Measurements from ENCODE around the gene LMO2.

Gene LMO2

GRCh38 chr11:33867561-33867960 is 24.3 kb downstream of the LMO2 start:
- Histone ChIP-seq H3F3A (ENCODE audit: insufficient read depth, low read length) (no peaks in the 10 kb centered on the region), H3K9ac (ENCODE audit: low read length) (no peak overlapping the region), H3K36me3 (replicated peaks; ENCODE audit: insufficient read depth, low read length) (no peaks in the 10 kb centered on the region), H2AFZ (ENCODE audit: low read length) (no peak overlapping the region), H3K9me3 (replicated peaks; ENCODE audit: insufficient read depth, low read length) (no peaks in the 10 kb centered on the region), H3K4me3 (ENCODE audit: low read length) (no peak overlapping the region), H3K79me2 (ENCODE audit: low read length) (no peaks in the 10 kb centered on the region), H3K4me1 (ENCODE audit: low read length) (no peaks in the 10 kb centered on the region), H3K27ac (ENCODE audit: low read length) (no peak overlapping the region), H3K9me2 (replicated peaks; ENCODE audit: insufficient read depth, low read length) (no peaks in the 10 kb centered on the region), H4K20me1 (ENCODE audit: insufficient read depth, low read length) (no peaks in the 10 kb centered on the region), H3K27me3 (replicated peaks; ENCODE audit: insufficient read depth, low read length) (peaks cover 75% of the 10 kb centered on the region), H3K4me2 (ENCODE audit: low read depth, low read length) (no peak overlapping the region)
- TF ChIP-seq EZH2 (optimal IDR thresholded peaks at IDR 0.05; ENCODE audit: low read depth, low read length) (no peak), EZH2phosphoT487 (IDR thresholded peaks at IDR 0.05; ENCODE audit: low read length) (no peak), CTCF (IDR thresholded peaks at IDR 0.05; ENCODE audit: low read length) (no peak)
- DNase-seq, result no peak

- peaks cover 81% of the 10 kb centered on the region for H3K27me3 ChIP-seq (replicated peaks; ENCODE audit: insufficient read depth, low read length)
These were observed 24.9 kb downstream of the LMO2 start for GRCh38 chr11:33866936-33867335.

GRCh38 chr11:33864479-33864878 is 27.4 kb downstream of the LMO2 start:
- TF ChIP-seq CTCF (IDR thresholded peaks at IDR 0.05; ENCODE audit: low read length) (no peak), EZH2 (optimal IDR thresholded peaks at IDR 0.05; ENCODE audit: low read depth, low read length) (no peak), EZH2phosphoT487 (IDR thresholded peaks at IDR 0.05; ENCODE audit: low read length) (no peak)

More at GRCh38 chr11:33866936-33867335, 24.9 kb downstream of the LMO2 start:
- Histone ChIP-seq H3K9me3 (replicated peaks; ENCODE audit: insufficient read depth, low read length) (no peaks in the 10 kb centered on the region), H3F3A (ENCODE audit: insufficient read depth, low read length) (no peaks in the 10 kb centered on the region), H4K20me1 (ENCODE audit: insufficient read depth, low read length) (no peaks in the 10 kb centered on the region), H3K36me3 (replicated peaks; ENCODE audit: insufficient read depth, low read length) (no peaks in the 10 kb centered on the region), H3K4me1 (ENCODE audit: low read length) (no peaks in the 10 kb centered on the region), H3K9ac (ENCODE audit: low read length) (no peak overlapping the region), H3K4me3 (ENCODE audit: low read length) (no peak overlapping the region), H2AFZ (ENCODE audit: low read length) (no peak overlapping the region), H3K4me2 (ENCODE audit: low read depth, low read length) (no peak overlapping the region), H3K9me2 (replicated peaks; ENCODE audit: insufficient read depth, low read length) (no peaks in the 10 kb centered on the region), H3K79me2 (ENCODE audit: low read length) (no peaks in the 10 kb centered on the region), H3K27ac (ENCODE audit: low read length) (no peak overlapping the region)
- DNase-seq, result no peak
- no peak for TF ChIP-seq EZH2phosphoT487 (IDR thresholded peaks at IDR 0.05; ENCODE audit: low read length)
- TF ChIP-seq EZH2 (optimal IDR thresholded peaks at IDR 0.05; ENCODE audit: low read depth, low read length), result no peak

GRCh38 chr11:33863418-33864172 is 28.3 kb downstream of the LMO2 start:
- Histone ChIP-seq H3K9me3 (replicated peaks; ENCODE audit: insufficient read depth, low read length) (no peaks in the 10 kb centered on the region), H3K27ac (ENCODE audit: low read length) (no peak overlapping the region), H3K4me2 (ENCODE audit: low read depth, low read length) (no peak overlapping the region), H3K36me3 (replicated peaks; ENCODE audit: insufficient read depth, low read length) (no peaks in the 10 kb centered on the region), H2AFZ (ENCODE audit: low read length) (no peak overlapping the region), H3K4me3 (ENCODE audit: low read length) (no peak overlapping the region), H3K4me1 (ENCODE audit: low read length) (no peaks in the 10 kb centered on the region), H3K79me2 (ENCODE audit: low read length) (no peaks in the 10 kb centered on the region), H3K9me2 (replicated peaks; ENCODE audit: insufficient read depth, low read length) (no peaks in the 10 kb centered on the region), H3F3A (ENCODE audit: insufficient read depth, low read length) (no peaks in the 10 kb centered on the region), H4K20me1 (ENCODE audit: insufficient read depth, low read length) (no peaks in the 10 kb centered on the region), H3K27me3 (replicated peaks; ENCODE audit: insufficient read depth, low read length) (peaks cover 81% of the 10 kb centered on the region), H3K9ac (ENCODE audit: low read length) (no peak overlapping the region)
- no peak for DNase-seq
- TF ChIP-seq EZH2phosphoT487 (IDR thresholded peaks at IDR 0.05; ENCODE audit: low read length) (no peak), CTCF (IDR thresholded peaks at IDR 0.05; ENCODE audit: low read length) (no peak), EZH2 (optimal IDR thresholded peaks at IDR 0.05; ENCODE audit: low read depth, low read length) (no peak)

More at GRCh38 chr11:33864479-33864878, 27.4 kb downstream of the LMO2 start:
- Histone ChIP-seq H3K4me2 (ENCODE audit: low read depth, low read length) (no peak overlapping the region), H3K36me3 (replicated peaks; ENCODE audit: insufficient read depth, low read length) (no peaks in the 10 kb centered on the region), H3K4me3 (ENCODE audit: low read length) (no peak overlapping the region), H3K27me3 (replicated peaks; ENCODE audit: insufficient read depth, low read length) (peaks cover 78% of the 10 kb centered on the region), H2AFZ (ENCODE audit: low read length) (no peak overlapping the region), H3K79me2 (ENCODE audit: low read length) (no peaks in the 10 kb centered on the region), H3K27ac (ENCODE audit: low read length) (no peak overlapping the region), H3K4me1 (ENCODE audit: low read length) (no peaks in the 10 kb centered on the region), H3K9me3 (replicated peaks; ENCODE audit: insufficient read depth, low read length) (no peaks in the 10 kb centered on the region), H3K9ac (ENCODE audit: low read length) (no peak overlapping the region), H3K9me2 (replicated peaks; ENCODE audit: insufficient read depth, low read length) (no peaks in the 10 kb centered on the region), H4K20me1 (ENCODE audit: insufficient read depth, low read length) (no peaks in the 10 kb centered on the region), H3F3A (ENCODE audit: insufficient read depth, low read length) (no peaks in the 10 kb centered on the region)
- no peak for DNase-seq

Measured in MM.1S (cell line).